ENCODE results near the gene TROAP.
"Not testable (repeated sequence)": the region's sequence is repeated elsewhere in the genome, so short reads cannot be mapped to it uniquely, and the experiment has no call there.

TROAP gene

GRCh38 chr12:49332441-49332861 lies 9.4 kb downstream of the TROAP start:
- Histone ChIP-seq H3K9me3 (ENCODE audit: control insufficient read depth, insufficient read depth, low read length) (no peaks in the 10 kb centered on the region), H3K4me3 (ENCODE audit: low read length) (no peak overlapping the region), H3K27me3 (ENCODE audit: control insufficient read depth, low read length) (peaks cover 8% of the 10 kb centered on the region), H3K27ac (ENCODE audit: low read depth, low read length) (no peak overlapping the region), H3K36me3 (ENCODE audit: control insufficient read depth, low read length) (peaks cover 28% of the 10 kb centered on the region), H3K9me2 (replicated peaks; ENCODE audit: control insufficient read depth, low read length) (no peaks in the 10 kb centered on the region), H3K4me1 (ENCODE audit: control insufficient read depth, low read length) (peaks cover 7% of the 10 kb centered on the region), H4K20me1 (ENCODE audit: control insufficient read depth, insufficient read depth, low read depth, low read length) (no peaks in the 10 kb centered on the region), H3K79me2 (ENCODE audit: control insufficient read depth, low read length) (no peaks in the 10 kb centered on the region), H3F3A (ENCODE audit: control insufficient read depth, insufficient read depth) (peaks cover 2% of the 10 kb centered on the region; the same call in 1 of the 2 replicates), H3K4me2 (ENCODE audit: low read length) (no peak overlapping the region)
- TF ChIP-seq EZH2phosphoT487 (IDR thresholded peaks at IDR 0.05; ENCODE audit: borderline replicate concordance, low read length) (no peak), CTCF (IDR thresholded peaks at IDR 0.05; ENCODE audit: low read depth, low read length, poor library complexity, severe bottlenecking) (no peak)

GRCh38 chr12:49332891-49333371 lies 9.9 kb downstream of the TROAP start:
- no peak for TF ChIP-seq EZH2phosphoT487 (IDR thresholded peaks at IDR 0.05; ENCODE audit: borderline replicate concordance, low read length)
- TF ChIP-seq CTCF (IDR thresholded peaks at IDR 0.05; ENCODE audit: low read depth, low read length, poor library complexity, severe bottlenecking), result no peak
- H3K4me3 ChIP-seq (ENCODE audit: low read length), result no peak overlapping the region
- H3K36me3 ChIP-seq (ENCODE audit: control insufficient read depth, low read length), result peaks cover 27% of the 10 kb centered on the region
- peaks cover 13% of the 10 kb centered on the region for H3K27me3 ChIP-seq (ENCODE audit: control insufficient read depth, low read length)
- H3K4me1 ChIP-seq (ENCODE audit: control insufficient read depth, low read length), result peaks cover 10% of the 10 kb centered on the region
- no peak overlapping the region for H3K4me2 ChIP-seq (ENCODE audit: low read length)
- no peaks in the 10 kb centered on the region for H4K20me1 ChIP-seq (ENCODE audit: control insufficient read depth, insufficient read depth, low read depth, low read length)
- no peaks in the 10 kb centered on the region for H3K79me2 ChIP-seq (ENCODE audit: control insufficient read depth, low read length)
- H3K9me2 ChIP-seq (replicated peaks; ENCODE audit: control insufficient read depth, low read length), result no peaks in the 10 kb centered on the region
- H3K27ac ChIP-seq (ENCODE audit: low read depth, low read length), result no peak overlapping the region
- H3F3A ChIP-seq (ENCODE audit: control insufficient read depth, insufficient read depth), result peaks cover 2% of the 10 kb centered on the region; the same call in 1 of the 2 replicates
- H3K9me3 ChIP-seq (ENCODE audit: control insufficient read depth, insufficient read depth, low read length), result no peaks in the 10 kb centered on the region

- H3K9me2 ChIP-seq (replicated peaks; ENCODE audit: control insufficient read depth, low read length); H3K79me2 ChIP-seq (ENCODE audit: control insufficient read depth, low read length); H3K9me3 ChIP-seq (ENCODE audit: control insufficient read depth, insufficient read depth, low read length); H3K4me3 ChIP-seq (ENCODE audit: low read length); H3K27ac ChIP-seq (ENCODE audit: low read depth, low read length); H3K4me2 ChIP-seq (ENCODE audit: low read length); H3F3A ChIP-seq (ENCODE audit: control insufficient read depth, insufficient read depth); H4K20me1 ChIP-seq (ENCODE audit: control insufficient read depth, insufficient read depth, low read depth, low read length): not testable (repeated sequence)
- peaks cover 27% of the 10 kb centered on the region for H3K36me3 ChIP-seq (ENCODE audit: control insufficient read depth, low read length)
- peaks cover 21% of the 10 kb centered on the region for H3K27me3 ChIP-seq (ENCODE audit: control insufficient read depth, low read length)
- H3K4me1 ChIP-seq (ENCODE audit: control insufficient read depth, low read length), result peaks cover 10% of the 10 kb centered on the region
Observed at GRCh38 chr12:49333778-49334177, 10.7 kb downstream of the TROAP start.

- Histone ChIP-seq H3K27me3 (ENCODE audit: control insufficient read depth, low read length) (peaks cover 24% of the 10 kb centered on the region), H3K9me2 (replicated peaks; ENCODE audit: control insufficient read depth, low read length) (no peaks in the 10 kb centered on the region), H3K4me3 (ENCODE audit: low read length) (no peak overlapping the region), H3K36me3 (ENCODE audit: control insufficient read depth, low read length) (peaks cover 22% of the 10 kb centered on the region), H3F3A (ENCODE audit: control insufficient read depth, insufficient read depth) (peaks cover 2% of the 10 kb centered on the region), H3K4me2 (ENCODE audit: low read length) (no peak overlapping the region), H3K9me3 (ENCODE audit: control insufficient read depth, insufficient read depth, low read length) (no peaks in the 10 kb centered on the region), H3K4me1 (ENCODE audit: control insufficient read depth, low read length) (peaks cover 10% of the 10 kb centered on the region), H3K79me2 (ENCODE audit: control insufficient read depth, low read length) (no peaks in the 10 kb centered on the region), H4K20me1 (ENCODE audit: control insufficient read depth, insufficient read depth, low read depth, low read length) (no peaks in the 10 kb centered on the region), H3K27ac (ENCODE audit: low read depth, low read length) (no peak overlapping the region)
- TF ChIP-seq EZH2phosphoT487 (IDR thresholded peaks at IDR 0.05; ENCODE audit: borderline replicate concordance, low read length) (no peak), CTCF (IDR thresholded peaks at IDR 0.05; ENCODE audit: low read depth, low read length, poor library complexity, severe bottlenecking) (no peak)
Observed at GRCh38 chr12:49334226-49334625, 11.2 kb downstream of the TROAP start.

All from DOHH2 (cell line).